Measurements from ENCODE around the gene GALNT9.

GALNT9 gene

DNA sequence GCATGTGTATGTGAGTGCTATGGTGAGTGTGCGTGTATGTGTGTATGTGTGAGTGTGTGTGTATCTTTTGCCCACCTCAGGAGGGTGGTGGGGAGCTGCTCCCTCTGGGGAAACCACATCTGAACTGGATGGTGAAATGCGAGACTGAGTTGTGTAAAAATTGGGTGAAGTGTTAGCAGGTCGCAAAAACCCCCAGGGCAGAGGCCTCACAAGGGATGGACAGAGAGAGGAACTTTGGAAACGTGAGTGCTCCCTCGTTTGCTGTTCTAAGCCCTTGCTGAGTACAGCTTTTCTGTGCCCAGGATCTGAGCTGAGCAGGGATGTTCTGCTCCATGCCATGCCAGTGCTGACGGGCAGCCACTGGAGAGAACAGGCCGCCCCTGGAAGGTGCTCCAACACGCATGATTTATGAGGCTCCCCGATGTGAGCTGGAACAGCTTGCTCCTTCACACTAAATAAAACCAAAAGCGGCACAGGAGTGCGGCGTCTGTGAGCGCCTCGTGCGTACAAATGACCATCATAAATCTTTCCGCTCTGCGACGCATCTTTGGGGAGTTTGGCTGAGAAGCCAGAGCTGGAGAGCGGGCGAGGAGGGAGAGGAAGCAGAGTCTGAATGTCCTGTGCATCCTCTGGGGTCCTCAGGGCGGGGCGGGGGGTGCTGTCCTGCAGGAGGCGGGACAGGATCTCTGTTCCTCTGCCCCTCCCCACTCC is 14.1 kb upstream of the GALNT9 start:
- DNase-seq, result no peak

DNA sequence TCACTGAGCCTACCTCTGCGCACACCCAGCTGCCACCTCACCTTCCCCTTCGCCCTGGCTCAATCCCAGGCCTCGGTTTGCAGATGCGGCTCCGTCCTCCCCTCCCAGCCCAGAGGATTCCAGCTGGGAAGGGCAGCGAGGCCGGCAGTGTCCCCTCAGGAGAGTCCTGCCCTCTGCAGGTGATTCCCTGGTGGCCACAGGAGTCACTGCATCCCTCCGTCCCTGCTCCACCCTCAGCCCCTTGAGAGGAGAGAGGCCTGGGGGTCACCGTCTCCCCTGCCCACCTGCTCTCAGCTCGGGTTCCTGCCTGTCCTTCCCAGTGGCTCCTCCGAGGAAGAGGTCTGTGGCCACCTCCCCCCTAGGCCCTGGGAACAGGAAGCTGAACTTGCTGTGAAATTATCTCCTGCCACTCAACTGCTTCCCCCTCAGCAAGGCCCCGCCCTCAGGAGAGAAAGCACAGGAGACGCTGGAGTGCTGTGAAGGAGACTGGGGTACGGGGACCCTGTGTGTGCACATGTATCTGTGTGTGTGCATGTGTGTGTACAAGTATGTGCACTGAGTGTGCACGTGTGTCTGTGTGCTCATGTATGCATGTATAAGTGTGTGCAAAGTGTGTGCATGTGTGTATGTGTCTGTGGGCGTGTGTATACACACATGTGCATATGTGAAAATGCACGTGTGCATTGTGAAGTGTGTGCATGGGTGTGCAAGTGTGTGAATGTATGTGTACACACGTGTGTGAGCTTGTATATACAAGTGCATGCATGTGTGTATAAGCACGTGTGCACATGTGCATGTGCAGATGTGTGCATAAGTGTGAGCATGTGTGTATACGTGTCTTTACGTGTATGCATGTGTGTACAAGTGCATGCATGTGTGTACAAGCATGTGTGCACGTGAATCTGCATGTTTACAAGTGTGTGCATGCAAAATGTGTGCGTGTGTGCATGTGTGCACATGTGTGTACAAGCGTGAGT is 13.2 kb upstream of the GALNT9 start:
- DNase-seq, result no peak

DNA sequence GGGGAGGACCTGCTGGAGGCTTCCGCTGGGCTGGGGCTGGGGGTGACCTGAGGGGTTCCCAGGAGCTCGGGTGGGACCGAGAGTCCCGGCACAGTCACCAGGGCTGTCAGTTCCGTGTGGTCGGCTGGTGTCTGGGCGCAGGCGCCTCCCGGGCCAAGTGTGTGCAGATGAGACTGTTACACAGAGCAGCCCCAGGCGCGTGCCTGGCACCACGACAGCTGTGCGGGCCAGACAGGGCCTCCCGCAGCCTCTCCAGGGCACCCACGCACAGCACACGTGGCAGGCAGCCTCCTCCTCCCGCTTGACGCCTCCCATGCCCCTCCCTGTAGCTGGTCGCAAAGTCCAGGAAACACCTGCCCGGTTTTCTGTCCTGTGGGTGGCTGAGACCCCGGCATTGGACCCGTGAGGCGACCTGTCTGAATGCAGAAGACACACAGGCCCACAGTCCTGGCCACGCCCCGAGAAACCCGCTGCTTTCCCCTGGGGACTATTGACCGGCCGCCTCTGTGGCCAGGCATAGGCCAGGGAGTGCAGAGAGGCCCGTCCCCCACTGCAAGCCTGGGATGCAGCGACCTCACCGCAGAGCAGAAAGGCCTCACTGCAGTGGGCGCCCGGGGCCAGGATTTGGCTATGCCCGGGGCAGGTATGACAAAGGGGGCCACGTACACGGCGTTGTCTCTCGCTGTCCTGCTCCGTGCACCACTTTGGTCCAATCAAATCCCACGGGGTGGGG is 12.1 kb upstream of the GALNT9 start:
- no peak for DNase-seq

DNA sequence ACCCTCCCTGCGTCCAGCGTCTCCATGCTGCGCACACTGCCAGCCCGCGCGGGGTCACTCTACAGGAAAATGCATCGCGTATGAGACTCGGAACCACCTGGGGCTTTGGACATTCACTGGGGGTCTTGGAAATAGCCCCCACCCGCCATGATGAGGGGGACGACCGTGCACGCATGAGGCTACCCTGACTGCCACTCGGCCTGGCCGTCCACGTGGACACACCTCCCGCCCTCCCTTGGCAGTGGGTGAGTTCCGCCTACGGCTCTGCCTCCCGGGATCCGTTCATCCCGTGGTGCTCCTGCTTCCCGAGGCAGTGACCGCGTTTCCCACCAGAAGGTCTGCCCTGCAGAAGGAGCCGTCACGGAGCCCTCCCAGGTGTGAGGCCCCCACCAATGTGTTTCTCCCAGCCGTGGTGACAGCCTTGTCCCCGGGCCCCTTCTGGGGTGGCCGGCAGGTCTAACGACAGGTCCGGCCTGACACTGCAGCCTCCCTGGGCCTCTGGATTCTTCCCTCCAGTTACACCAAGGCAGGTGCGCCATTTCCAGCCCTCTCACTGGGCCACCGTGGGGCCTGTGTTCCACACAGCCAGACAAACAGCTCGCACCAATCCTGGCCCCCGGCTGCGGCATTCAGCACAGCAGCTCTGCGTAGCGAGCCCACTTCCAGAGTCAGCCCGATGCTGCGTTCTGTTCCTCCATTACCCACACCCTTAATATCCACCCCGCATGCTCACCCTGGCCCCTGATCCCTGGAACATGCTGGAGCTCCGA is 11.1 kb upstream of the GALNT9 start:
- DNase-seq, result no peak

DNA sequence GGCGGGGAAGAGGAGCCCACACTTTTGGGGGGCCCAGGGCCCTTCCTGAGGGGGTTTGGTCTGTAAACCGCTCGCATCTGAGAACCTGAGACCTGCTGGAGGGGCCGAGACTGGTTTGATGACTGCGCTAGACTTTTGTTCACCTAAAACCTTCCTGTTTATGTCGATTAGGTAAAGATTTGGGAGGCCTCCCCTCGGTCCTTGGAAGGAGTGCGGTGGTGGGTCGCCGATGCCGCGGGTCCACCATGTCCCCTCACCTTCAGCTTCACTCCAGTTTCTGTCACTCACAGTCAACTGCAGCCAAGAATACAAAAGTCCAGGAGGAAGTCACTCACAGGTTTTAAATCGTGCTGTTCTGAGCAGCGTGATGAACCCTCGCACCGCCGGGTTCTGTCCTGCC is 10.5 kb upstream of the GALNT9 start:
- no peak for DNase-seq

DNA sequence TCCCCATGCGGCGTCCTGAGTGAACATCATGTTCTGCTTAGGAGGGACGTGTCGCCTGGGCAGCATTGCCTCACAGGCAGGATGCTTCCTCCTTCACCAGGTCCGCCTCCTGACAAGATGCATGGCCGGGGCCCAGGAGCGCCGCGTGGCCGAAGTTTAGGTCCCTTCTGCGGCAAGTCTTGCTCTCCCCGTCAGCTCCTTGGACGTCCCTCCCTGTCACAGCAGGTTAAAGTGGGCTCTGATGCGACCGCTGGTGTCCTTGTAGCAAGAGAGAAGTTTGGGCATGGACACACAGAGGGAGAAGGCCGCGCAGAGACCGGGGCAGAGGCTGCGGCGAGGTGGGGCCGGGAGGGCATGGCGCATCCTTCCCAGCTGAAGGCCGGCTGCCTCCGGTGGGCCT is 9.4 kb upstream of the GALNT9 start:
- no peak for DNase-seq

DNA sequence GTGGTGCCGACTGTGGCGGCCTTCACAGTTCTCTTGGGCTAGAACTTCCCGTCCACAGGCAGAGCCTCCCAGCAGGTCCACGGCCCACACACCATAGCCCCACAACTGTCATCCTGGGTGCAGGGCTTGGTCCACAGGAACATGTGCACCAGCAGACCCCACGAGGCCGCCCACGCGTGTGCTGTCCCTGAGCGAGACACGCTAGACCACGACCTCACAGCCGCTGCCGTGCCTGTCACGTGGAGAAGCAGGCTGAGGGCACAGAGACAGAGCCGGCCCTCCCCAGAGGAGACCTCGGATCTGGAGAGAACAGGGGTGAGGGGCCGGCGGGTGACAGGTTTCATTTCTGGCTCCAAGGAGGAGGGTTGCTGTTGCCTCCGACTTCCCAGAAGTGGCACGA is 8.9 kb upstream of the GALNT9 start:
- DNase-seq, result no peak

DNA sequence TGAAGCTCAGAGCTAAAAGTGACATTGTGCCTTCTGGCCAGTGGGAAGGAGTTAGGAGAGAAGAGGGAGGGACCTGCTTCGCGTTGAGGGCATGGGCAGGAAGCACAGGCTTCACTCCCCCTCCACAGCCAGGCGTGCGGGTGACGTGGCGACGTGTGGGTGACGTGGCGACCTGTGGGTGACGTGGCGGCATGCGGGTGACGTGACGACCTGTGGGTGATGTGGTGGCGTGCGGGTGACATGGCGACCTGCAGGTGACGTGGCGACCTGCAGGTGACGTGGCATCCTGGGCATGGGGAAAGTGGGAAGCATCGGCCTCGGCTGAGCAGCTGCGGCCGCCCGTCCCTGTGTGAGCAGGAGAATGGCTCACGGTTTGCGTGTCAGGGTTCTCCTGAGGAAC is 8.2 kb upstream of the GALNT9 start:
- DNase-seq, result no peak

DNA sequence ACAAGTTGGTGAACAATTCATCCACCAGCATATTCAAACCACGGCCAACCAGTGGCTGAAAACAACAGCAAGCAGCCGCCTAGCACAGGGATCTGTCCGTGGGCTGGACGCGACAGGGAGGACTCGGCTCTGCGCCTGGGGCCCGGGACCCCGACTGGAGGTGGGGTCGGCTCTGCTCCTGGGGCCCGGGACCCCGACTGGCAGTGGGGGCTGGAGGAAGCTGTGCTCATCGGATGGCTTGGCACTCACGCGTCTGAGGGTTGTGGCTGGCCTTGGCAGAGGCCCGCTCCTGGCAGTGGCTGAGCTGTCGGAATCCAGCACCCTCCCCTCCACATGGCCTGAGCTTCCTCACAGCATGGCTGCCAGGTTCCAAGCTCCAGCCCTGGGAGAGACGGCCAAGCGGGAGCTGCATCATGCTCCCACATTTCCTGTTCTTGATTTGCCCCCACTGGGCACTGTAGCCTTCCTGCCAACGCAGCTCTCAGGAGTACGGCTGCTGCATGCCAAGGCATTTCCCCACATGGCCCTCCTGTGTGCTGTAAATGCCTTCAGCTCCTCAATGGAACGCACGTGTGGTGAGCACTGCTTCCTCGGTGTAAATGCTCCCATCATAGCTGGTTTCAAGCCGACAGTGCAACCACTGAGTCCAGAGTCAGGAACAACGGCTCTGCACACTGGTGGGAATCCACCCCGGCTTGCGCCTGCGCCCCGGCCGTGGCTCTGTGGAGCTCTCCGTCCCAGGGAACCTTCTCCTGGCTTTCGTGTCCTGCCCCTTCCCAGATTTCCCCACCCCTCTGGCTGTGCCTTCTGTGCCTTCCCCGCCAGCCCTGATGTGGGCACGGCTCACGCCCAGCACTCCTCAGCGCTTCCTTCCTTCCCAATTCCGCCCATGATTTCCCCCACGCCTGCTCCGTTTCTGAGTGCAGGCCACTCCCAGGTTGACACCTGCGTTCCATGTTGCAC is 7.3 kb upstream of the GALNT9 start:
- no peak for DNase-seq

DNA sequence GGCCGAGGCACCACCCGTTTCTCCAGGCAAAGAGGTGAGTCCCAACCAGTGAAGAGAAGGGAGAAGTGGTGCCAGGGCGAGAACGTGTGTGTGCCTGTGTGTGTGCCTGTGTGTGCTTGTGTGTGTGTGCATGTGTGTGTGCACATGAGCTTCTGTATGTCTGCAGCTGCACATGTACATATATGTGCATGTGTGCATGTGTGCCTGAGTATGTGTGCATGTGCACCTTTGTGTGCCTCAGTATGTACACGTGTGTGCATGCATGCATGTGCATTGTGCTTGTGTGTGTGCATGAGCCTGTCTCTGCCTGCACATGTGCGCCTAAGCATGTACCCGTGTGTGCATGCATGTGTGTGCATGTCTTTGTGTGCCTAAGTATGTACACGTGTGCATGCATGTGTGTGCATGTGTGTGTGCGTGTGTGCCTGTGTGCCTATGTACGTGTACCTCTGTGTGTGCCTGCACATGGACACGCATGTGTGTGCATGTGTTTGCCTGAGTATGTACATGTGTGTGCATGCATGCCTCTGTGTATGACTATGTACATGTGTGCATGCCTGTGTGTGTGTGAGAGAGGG is 5.9 kb upstream of the GALNT9 start:
- DNase-seq, result no peak

DNA sequence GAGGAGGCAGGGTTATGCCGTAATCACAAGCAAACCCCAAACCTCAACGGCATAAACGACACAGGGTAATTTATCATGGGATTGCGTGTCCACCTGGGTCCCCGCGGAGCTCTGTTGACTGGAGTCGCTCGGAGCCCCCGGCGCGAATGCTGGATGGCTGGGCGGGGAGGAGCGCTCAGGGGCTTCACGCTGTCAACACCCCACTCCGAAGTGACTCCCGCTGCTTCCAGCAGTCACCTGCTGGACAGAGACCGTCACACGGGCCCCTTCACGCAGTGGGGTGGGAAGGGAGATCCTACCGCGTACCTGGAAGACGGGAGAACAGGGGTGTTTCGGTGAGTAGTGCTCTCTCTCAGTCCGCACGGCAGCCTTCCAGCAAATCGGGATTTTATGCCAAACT is 4.4 kb upstream of the GALNT9 start:
- DNase-seq, result no peak

DNA sequence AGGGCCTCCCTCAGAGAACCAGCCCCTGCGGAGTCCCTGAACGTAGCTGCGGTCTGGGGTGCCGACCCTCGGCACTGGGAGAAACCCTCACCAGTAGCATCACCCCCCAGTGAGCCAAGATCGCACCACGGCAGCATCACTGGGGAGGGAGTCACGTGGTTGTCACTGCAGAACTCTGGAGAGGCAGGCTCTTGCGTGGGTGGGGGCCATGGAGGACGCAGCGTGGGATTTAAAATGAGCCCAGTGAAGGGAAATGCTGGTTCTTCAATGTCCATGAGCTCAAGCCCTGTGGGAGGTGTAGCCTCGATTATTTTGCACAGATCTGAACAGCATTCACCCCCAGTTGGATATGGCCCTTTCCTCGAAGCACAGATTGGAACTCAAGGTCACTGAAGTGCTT is 3.9 kb upstream of the GALNT9 start:
- no peak for DNase-seq

DNA sequence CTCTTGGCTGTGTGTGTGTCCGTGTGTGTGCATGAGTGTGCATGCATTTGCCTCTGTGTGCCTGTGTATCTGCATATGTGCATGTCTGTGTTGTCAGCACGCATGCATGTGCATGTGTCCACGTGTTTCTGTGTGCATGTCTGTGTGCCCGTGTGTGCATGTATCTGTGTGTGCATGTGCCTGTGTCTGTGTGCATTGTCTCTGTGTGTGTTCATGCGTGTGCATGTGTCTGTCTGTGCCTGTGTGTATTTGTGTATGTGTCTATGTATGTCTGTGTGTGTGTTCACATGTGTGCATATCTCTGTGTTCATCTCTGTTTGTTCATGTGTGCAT is 1.1 kb upstream of the GALNT9 start:
- no peak for DNase-seq

DNA sequence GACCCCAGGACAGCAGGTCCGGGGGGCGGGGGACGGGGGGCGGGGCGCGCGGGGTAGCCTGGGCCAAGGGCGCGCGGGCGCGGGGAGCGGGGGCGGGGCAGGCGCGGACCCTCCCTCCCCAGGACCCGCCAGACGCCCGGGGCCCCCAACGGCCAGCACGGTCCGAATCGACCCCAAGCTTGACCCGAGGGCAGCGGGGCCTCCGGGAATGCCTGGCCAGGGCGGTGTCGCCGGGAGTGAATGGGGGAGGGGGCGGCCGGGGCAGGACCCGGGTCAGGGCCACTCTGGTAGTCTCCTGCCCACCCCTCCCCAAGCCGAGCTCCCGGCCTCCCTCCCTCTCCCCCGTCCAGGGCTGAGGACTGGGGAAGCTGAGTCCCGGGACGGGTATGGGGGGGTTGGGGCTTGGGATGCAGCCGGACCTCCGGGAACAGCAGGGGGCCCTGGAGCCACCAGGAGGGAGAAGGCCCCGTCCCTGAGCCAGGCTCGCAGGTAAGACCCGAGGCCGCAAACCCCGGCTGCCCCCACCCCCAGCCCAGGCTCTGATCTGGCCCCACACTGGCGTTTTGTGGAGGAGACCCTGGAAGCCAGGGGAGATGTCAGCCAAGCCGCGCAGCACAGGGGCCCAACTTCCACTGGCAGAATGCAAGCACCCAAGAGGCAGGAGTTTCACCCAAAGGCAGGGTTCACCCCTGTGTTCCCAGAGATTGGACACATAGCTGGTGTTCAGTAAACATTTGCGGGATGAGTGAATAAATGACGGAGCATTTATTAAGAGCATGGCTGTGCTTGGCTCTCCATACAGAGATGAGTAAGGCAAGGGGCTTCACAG is 545 bp upstream of the GALNT9 start:
- DNase-seq, result no peak

DNA sequence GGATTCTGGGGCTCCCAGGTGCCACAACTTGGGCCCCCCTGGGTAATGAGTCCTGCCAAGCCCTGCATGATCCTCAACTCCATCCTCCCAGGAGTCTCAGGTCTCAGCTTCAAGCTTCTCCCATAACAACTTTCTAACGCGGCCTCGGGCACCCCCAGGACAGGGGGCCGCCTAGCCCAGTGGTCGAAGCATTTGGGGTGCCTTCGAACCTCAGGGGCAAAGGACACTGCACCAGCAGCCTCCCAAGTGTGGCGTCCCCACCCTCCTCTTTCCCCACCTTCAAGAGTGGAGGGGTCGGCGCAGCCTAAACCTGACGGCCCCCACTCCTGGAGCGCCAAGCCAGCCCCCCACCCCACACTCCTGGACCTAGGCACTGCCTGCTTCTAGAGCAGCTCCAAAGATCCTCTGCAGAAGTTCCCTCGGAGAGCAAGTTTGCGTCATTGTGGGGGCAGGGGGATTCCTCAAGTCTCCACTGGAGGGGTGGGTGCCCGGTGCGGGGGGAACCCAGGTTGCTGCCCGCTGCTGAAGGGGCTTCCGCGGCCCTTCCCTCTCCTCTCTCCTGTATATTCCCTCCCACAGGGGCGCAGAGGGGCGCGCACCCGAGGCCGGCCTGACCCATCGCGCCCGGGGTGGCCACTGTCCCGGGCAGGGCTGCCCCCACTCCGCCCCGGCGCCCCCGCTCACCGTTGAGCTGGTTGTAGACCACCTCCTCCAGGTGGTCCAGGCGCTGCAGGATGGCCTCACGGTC is 933 bp downstream of the GALNT9 start:
- no peak for DNase-seq

DNA sequence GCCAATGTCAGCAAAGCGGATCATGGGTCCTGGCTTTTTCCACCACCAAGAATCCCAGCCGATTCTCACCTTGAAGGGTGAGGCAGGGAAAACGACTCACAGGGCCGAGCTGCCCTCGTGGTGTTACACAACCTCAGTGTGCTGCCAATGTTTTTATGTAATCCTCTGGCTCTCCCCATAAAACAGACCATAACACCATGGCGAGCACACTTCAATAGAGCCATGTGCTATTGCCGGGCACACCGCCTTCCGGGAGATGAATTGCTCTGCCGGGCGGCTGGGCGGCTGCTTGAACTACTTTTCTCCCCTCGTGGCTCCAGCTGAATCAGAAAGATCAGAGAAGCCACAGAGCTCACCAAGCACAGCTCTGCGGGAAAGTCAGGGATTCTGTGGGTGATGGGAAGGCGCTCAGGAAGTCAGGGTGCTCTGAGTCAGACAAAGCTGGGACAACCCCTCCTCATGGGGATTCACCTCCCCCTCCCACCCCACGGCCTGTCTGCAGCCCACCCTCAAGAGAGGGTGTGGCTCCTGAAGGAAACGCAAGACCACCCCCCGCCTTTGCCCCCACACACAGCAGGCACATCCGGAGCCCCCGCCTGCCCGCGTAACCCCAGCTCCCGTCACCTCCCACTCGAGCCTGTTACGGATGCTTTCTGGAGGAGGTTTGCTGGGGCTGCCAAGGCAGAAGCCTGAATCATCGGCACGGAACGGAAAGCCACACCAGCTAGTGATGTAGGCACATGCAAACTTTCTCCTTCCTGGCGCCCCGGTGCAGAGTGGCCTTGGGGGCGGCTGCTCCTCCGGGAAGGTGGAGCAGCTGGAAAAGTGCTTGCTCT is 1.8 kb downstream of the GALNT9 start:
- peak; percentile 3 for DNase-seq

DNA sequence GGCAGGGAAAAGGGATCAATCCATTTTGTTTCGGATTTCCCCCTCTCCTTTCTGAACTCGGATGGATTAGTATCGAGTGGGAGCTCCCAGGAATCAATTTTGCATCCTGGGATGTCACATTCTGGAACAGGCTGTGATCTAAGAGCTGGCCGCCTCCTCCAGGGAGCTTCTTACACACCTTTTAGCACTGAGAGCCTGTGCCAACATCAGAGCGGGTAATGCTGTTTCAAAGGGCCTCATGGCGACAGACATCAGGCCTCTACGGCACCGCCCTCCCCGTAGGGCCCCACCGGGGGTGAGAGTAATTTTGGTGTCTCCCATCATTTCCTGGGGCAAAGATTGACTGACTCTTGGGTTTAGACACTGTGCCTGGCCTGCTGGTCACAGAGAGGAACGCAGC is 2.7 kb downstream of the GALNT9 start:
- DNase-seq, result no peak

DNA sequence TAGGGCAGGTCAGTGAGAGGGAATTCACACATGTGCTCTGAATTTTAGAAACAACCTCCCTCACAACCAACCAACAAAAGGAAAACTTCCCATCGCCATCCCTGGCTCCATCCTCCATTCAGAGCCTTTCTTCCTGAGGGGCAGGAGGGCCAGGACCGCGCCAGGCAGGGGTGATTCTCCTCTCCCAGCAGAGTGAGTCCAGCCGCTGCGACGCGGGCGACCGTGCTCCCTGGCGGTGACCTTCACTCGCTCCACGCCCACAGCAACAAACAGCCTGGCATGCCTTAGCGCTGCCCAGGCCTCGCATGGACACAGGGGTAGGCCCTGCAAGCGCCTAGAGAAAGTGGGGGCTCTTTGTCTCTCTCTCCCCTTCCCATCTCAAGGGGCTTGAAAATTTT is 3.7 kb downstream of the GALNT9 start:
- no peak for DNase-seq
